OCI-LY7 (cell line): Measurements from ENCODE around the gene MPRIP. TPM values are rescaled to one million over a fixed set of nuclear protein-coding genes. Genes with fewer than 3 reads are reported as not detected.
A peak's percentile ranks its signal among the peaks of the same experiment; 100 is the strongest.

Source experiments
- BruUV-seq: library from RNA; stranded (reverse); fragments of 400-500 nt; replicated peaks from 2 replicates; lab custom pipeline; 2021; lab: Mats Ljungman, UMichigan
- CTCF ChIA-PET: fragments of 300-600 bp; sonication (Branson Sonifier 250); formaldehyde crosslinking; loops from one replicate; lab custom pipeline; 2022; ENCODE audit warnings: antibody characterized with exemption; ENCODE audit not compliant: unreplicated experiment; lab: Charles Lee
- POLR2A ChIA-PET: fragments of 300-600 bp; sonication (Branson Sonifier 250); formaldehyde crosslinking; loops from one replicate; lab custom pipeline; 2022; ENCODE audit warnings: antibody characterized with exemption; lab: Charles Lee
- DNase-seq: peaks from one replicate; pipeline ENCODE4 v3.0.0-alpha.2; 2015; ENCODE audit warnings: low spot score
- H2AFZ ChIP-seq: fragments of 200-600 bp; sonication (generic), shearing (Covaris generic); 2 replicates; pipeline ENCODE4 v1.6.1; 2014; ENCODE audit warnings: mild to moderate bottlenecking, antibody characterized with exemption, low read length, moderate library complexity
- H3K27ac ChIP-seq: fragments of 200-600 bp; sonication (generic); 2 replicates; pipeline ENCODE4 v1.5.1; 2014; ENCODE audit warnings: mixed run types, low read depth, mild to moderate bottlenecking, moderate library complexity, low read length, inconsistent platforms; ENCODE audit not compliant: poor library complexity, severe bottlenecking
- H3K36me3 ChIP-seq: fragments of 200-600 bp; sonication (generic); 2 replicates; pipeline ENCODE4 v1.6.1; 2014; ENCODE audit warnings: mild to moderate bottlenecking, antibody characterized with exemption, low read length, moderate library complexity, mixed read lengths; ENCODE audit not compliant: insufficient read depth
- H3K4me1 ChIP-seq: fragments of 200-600 bp; sonication (generic); 2 replicates; pipeline ENCODE4 v1.5.1; 2014; ENCODE audit warnings: mild to moderate bottlenecking, low read length; ENCODE audit not compliant: insufficient read depth, poor library complexity, severe bottlenecking
- H3K4me2 ChIP-seq: fragments of 200-600 bp; sonication (generic); 2 replicates; pipeline ENCODE4 v1.6.1; 2014; ENCODE audit warnings: mild to moderate bottlenecking, low read length
- H3K4me3 ChIP-seq: fragments of 200-600 bp; sonication (generic); 2 replicates; pipeline ENCODE4 v1.5.1; 2014; ENCODE audit warnings: mild to moderate bottlenecking, low read depth, low read length; ENCODE audit not compliant: poor library complexity, severe bottlenecking
- H3K79me2 ChIP-seq: fragments of 200-600 bp; sonication (generic); 2 replicates; pipeline ENCODE4 v1.6.1; 2016; ENCODE audit warnings: low read depth, mild to moderate bottlenecking, low read length, moderate library complexity, mixed read lengths; ENCODE audit not compliant: insufficient read depth
- H3K9me2 ChIP-seq: fragments of 200-600 bp; sonication (generic); 2 replicates; pipeline ENCODE4 v1.6.1; 2016; ENCODE audit warnings: mild to moderate bottlenecking, low read length, mixed read lengths; ENCODE audit not compliant: insufficient read depth
- H3K9me3 ChIP-seq: fragments of 200-600 bp; sonication (generic); 2 replicates; pipeline ENCODE4 v1.6.1; 2014; ENCODE audit warnings: mild to moderate bottlenecking, mixed run types, low read length, mixed read lengths
- H4K20me1 ChIP-seq: fragments of 200-600 bp; sonication (generic); 2 replicates; pipeline ENCODE4 v1.6.1; 2014; ENCODE audit warnings: mild to moderate bottlenecking, antibody characterized with exemption, low read length, moderate library complexity, mixed read lengths; ENCODE audit not compliant: insufficient read depth
- EZH2phosphoT487 ChIP-seq: fragments of 200-600 bp; sonication (generic); IDR thresholded peaks from 2 replicates; pipeline ENCODE4 v1.6.1; 2018; ENCODE audit warnings: low read depth, borderline replicate concordance, mild to moderate bottlenecking, mixed run types, antibody characterized with exemption, low read length, moderate library complexity, mixed read lengths
- intact Hi-C: fragments of 100-400 bp; cut with micrococcal nuclease; formaldehyde crosslinking; loops from one replicate; pipeline ENCODE4 v1.10.0; 2022; ENCODE audit not compliant: unreplicated experiment
- total RNA-seq, 2 experiments: library from RNA; depleted of rRNA in 1 of 2; stranded (reverse); fragments of >200 nt in 1 of 2; shearing (Covaris generic) in 1 of 2; gene quantifications; 2 replicates each; pipeline ENCODE4 v1.2.3, GENCODE V29; 2014 to 2022
- TF ChIP-seq, protein P1 (sequence below): fragments of 200-600 bp; sonication (generic); conservative IDR thresholded peaks from 2 replicates; pipeline ENCODE4 v1.5.1; 2014; ENCODE audit warnings: mild to moderate bottlenecking, antibody characterized with exemption, low read length, moderate library complexity, mixed read lengths

The MPRIP gene
- total RNA-seq, 2 experiments from 2014 or later: 73.3 to 109 TPM

- Histone ChIP-seq H2AFZ (no peak overlapping the region), H3K4me1 (no peaks in the 10 kb centered on the region), H3K4me2 (no peak overlapping the region), H3K36me3 (peaks cover 26% of the 10 kb centered on the region; the same call in 1 of the 2 replicates), H3K27ac (no peak overlapping the region), H4K20me1 (no peaks in the 10 kb centered on the region), H3K9me2 (no peaks in the 10 kb centered on the region), H3K79me2 (no peaks in the 10 kb centered on the region), H3K4me3 (no peak overlapping the region), H3K9me3 (no peaks in the 10 kb centered on the region)
- no peak for TF ChIP-seq EZH2phosphoT487
- TF ChIP-seq, protein P1, sequence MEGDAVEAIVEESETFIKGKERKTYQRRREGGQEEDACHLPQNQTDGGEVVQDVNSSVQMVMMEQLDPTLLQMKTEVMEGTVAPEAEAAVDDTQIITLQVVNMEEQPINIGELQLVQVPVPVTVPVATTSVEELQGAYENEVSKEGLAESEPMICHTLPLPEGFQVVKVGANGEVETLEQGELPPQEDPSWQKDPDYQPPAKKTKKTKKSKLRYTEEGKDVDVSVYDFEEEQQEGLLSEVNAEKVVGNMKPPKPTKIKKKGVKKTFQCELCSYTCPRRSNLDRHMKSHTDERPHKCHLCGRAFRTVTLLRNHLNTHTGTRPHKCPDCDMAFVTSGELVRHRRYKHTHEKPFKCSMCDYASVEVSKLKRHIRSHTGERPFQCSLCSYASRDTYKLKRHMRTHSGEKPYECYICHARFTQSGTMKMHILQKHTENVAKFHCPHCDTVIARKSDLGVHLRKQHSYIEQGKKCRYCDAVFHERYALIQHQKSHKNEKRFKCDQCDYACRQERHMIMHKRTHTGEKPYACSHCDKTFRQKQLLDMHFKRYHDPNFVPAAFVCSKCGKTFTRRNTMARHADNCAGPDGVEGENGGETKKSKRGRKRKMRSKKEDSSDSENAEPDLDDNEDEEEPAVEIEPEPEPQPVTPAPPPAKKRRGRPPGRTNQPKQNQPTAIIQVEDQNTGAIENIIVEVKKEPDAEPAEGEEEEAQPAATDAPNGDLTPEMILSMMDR: peak; percentile 72
- intact Hi-C loops: no loop called here
- BruUV-seq: no TSS peak
- CTCF ChIA-PET: no interaction called here
- DNase-seq: peak; percentile 22
- POLR2A ChIA-PET: no interaction called here
These were observed 174.5 kb downstream of the MPRIP start for GRCh38 chr17:17216776-17217175.

DNA sequence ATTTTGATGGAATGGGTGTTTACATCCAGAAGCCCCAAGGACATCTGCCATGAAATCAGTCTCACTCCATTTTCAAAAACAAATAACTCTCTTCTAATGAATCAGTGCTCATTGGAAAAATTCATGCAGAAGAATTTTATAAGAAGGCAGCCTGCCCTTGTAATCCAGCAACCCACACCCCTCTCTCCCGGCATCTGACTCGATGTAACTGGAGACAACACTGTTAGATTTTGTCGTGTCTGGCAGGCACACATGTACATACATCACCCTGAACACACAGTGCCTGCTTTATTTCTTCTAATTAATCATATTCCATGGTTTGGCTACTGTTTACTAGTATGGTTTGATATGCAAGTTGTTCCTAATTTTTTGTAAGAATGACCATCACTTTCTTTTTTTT is 175.7 kb downstream of the MPRIP start:
- TF ChIP-seq EZH2phosphoT487: no peak
- TF ChIP-seq, protein P1: no peak
- peaks cover 27% of the 10 kb centered on the region; the same call in 1 of the 2 replicates for H3K36me3 ChIP-seq

GRCh38 chr17:17220529-17220928 is 178.3 kb downstream of the MPRIP start:
- no peak overlapping the region for H3K4me2 ChIP-seq
- H2AFZ ChIP-seq: no peak overlapping the region
- no peak overlapping the region for H3K27ac ChIP-seq
- peaks cover 40% of the 10 kb centered on the region; the same call in 1 of the 2 replicates for H3K36me3 ChIP-seq
- intact Hi-C loops: no loop called here
- H3K9me2 ChIP-seq: no peaks in the 10 kb centered on the region
- no peak overlapping the region for H3K4me3 ChIP-seq
- H3K79me2 ChIP-seq: no peaks in the 10 kb centered on the region
- ChIA-PET POLR2A (no interaction called here), CTCF (no interaction called here)
- no peaks in the 10 kb centered on the region for H3K9me3 ChIP-seq
- no peaks in the 10 kb centered on the region; the same call in 1 of the 2 replicates for H4K20me1 ChIP-seq
- no TSS peak for BruUV-seq
- no peaks in the 10 kb centered on the region for H3K4me1 ChIP-seq
- TF ChIP-seq EZH2phosphoT487: no peak
- TF ChIP-seq, protein P1: no peak
- DNase-seq: no peak

More for the DNA sequence above, 175.7 kb downstream of the MPRIP start:
- DNase-seq: no peak
- H3K9me2 ChIP-seq: no peaks in the 10 kb centered on the region
- no peaks in the 10 kb centered on the region for H3K9me3 ChIP-seq
- H3K79me2 ChIP-seq: no peaks in the 10 kb centered on the region
- H3K4me1 ChIP-seq: no peaks in the 10 kb centered on the region
- BruUV-seq: no TSS peak
- H3K4me3 ChIP-seq: no peak overlapping the region
- intact Hi-C loops: no loop called here
- no peak overlapping the region for H3K27ac ChIP-seq
- no peaks in the 10 kb centered on the region for H4K20me1 ChIP-seq
- ChIA-PET POLR2A (no interaction called here), CTCF (no interaction called here)
- H3K4me2 ChIP-seq: no peak overlapping the region
- H2AFZ ChIP-seq: no peak overlapping the region
